Stimulated activated effector memory CD8-positive, alpha-beta T cell treated with anti-CD3 and anti-CD28 coated beads, Interleukin-12 subunit alpha, Interleukin-12 subunit beta, amount 100 ng/mL, for 72 hours (primary cell): ENCODE results near the gene ACOXL.
"Not testable (repeated sequence)": the region's sequence is repeated elsewhere in the genome, so short reads cannot be mapped to it uniquely, and the experiment has no call there.

Experiments
- ATAC-seq: fragments of 150-1000 bp; cut with Tn5 transposase; 2 replicates; pipeline ENCODE4 v1.10.0; 2021
- DNase-seq, 2 donors: peaks; one replicate each; pipeline ENCODE4 v3.0.0; 2021 to 2022; ENCODE audit warnings: low spot score in 2 of 2
- H3K27ac Mint-ChIP-seq: one replicate; pipeline ENCODE4 v1.8.0; 2022; ENCODE audit warnings: mild to moderate bottlenecking, mixed read lengths
- H3K36me3 Mint-ChIP-seq: one replicate; pipeline ENCODE4 v1.8.0; 2022; ENCODE audit warnings: mild to moderate bottlenecking, mixed read lengths
- H3K4me1 Mint-ChIP-seq: one replicate; pipeline ENCODE4 v1.8.0; 2022; ENCODE audit warnings: mixed read lengths
- H3K4me3 Mint-ChIP-seq: one replicate; pipeline ENCODE4 v1.8.0; 2022; ENCODE audit warnings: mild to moderate bottlenecking, mixed read lengths
- H3K9me3 Mint-ChIP-seq: one replicate; pipeline ENCODE4 v1.8.0; 2022; ENCODE audit warnings: mixed read lengths

ACOXL gene

DNA sequence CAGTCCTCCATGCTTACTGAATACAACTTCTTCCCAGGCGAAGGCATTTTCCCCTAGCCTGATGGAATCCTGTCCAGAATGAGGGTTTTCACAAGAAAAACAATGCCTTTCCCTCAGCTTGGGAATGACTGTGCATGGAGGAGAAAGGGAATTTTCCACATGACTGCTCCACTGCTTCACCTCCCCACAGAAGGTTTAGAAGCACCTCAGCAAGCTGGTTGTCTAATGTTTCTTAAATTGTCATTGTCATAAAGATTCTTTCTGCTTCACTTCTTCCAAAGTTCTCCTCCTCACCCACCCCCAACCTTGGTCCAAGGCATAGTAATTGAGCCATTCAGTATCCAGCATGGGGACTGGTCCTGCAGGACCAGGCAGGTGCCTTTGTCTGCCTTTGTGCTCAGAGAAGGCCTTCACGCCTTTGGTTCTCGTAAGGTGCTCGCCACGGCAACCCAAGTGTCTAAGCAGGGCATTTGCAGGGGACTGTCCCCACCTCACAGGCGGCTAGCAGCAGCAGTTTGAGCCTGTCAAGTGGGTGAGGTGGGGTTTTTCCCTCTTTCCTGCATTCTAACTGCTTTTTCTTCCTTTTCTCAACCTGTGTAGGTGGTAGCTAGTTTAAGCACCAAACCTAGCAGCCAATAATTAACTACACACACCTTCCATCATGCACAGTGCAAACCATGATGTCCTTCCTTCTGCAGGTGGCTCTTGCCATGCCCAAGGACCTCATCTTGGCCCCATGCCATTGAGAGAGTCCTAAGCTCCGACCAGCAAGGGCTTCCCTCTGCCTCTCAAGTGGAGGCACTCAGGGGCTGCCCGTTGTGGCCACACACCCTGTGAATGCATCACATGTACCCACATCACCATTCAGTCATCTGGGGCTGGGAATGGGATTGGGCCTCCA lies 322.7 kb downstream of the ACOXL start:
- H3K9me3 Mint-ChIP-seq: peaks cover 4% of the 10 kb centered on the region
- DNase-seq (peak in 1 of 2 donors; percentile 25), ATAC-seq (peak; percentile 90)
- H3K4me1 Mint-ChIP-seq: peaks cover 39% of the 10 kb centered on the region
- peak overlapping the region; percentile 14 for H3K27ac Mint-ChIP-seq
- peaks cover 2% of the 10 kb centered on the region for H3K36me3 Mint-ChIP-seq
- H3K4me3 Mint-ChIP-seq: no peak overlapping the region

DNA sequence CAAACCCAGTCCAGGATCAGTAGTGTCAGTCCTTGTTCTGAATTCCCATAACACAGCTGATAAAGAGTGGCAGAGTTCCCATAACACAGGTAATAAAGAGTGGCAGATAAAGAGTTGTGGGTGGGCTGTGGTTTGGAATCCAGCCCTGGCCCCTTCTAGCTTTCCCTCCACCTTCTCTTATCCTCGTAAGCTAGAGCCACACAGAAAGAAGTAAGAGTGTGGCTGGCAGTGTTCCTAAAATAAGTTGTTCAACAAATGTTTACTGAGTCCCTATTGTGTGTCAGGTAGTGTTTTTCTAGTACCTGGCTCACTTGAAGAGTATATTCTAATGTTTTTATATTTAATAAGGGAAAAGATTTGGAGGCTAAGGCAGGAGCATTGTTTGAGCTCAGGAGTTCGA lies 323.4 kb downstream of the ACOXL start:
- Mint-ChIP-seq H3K9me3 (peaks cover 6% of the 10 kb centered on the region), H3K4me3 (no peak overlapping the region), H3K27ac (no peak overlapping the region), H3K4me1 (peaks cover 32% of the 10 kb centered on the region), H3K36me3 (no peaks in the 10 kb centered on the region)
- no peak for ATAC-seq
- no peak for DNase-seq

- H3K36me3 Mint-ChIP-seq: no peaks in the 10 kb centered on the region
- DNase-seq (no peak), ATAC-seq (no peak)
- peaks cover 12% of the 10 kb centered on the region for H3K9me3 Mint-ChIP-seq
- H3K4me1 Mint-ChIP-seq: peaks cover 19% of the 10 kb centered on the region
- no peak overlapping the region for H3K4me3 Mint-ChIP-seq
- no peak overlapping the region for H3K27ac Mint-ChIP-seq
Measured at GRCh38 chr2:111057045-111057444, 324.7 kb downstream of the ACOXL start.

DNA sequence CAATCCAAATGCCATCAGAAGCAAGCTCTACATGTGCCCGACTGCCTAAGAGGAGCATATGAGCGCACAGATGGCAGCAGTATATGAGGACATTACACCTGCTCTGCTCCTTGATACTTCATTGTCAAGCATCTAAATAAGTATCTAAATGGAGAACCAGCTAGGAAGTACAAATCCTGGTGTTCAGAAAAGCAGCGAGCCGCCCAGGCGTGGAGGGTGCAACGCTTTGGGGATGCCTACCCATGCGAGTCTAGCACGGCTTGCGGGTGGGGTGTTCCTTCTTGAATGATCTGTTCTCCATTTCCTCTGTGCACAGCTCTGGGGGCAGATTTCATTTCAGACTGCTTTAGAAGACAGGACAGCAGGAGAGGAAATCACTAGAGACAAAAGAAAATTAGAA lies 325.3 kb downstream of the ACOXL start:
- ATAC-seq: no peak
- Mint-ChIP-seq H3K36me3 (no peaks in the 10 kb centered on the region), H3K4me3 (no peak overlapping the region)

GRCh38 chr2:111058264-111058663 lies 325.9 kb downstream of the ACOXL start:
- DNase-seq: no peak

More for the DNA sequence above, 325.3 kb downstream of the ACOXL start:
- Mint-ChIP-seq H3K4me1 (peaks cover 19% of the 10 kb centered on the region), H3K27ac (no peak overlapping the region), H3K9me3 (peaks cover 12% of the 10 kb centered on the region)
- DNase-seq: no peak

GRCh38 chr2:111061191-111061590 lies 328.8 kb downstream of the ACOXL start:
- DNase-seq (no peak), ATAC-seq (no peak)
- H3K4me1 Mint-ChIP-seq: peaks cover 11% of the 10 kb centered on the region
- no peak overlapping the region for H3K4me3 Mint-ChIP-seq
- peaks cover 14% of the 10 kb centered on the region for H3K9me3 Mint-ChIP-seq
- H3K27ac Mint-ChIP-seq: no peak overlapping the region
- H3K36me3 Mint-ChIP-seq: no peaks in the 10 kb centered on the region

More at GRCh38 chr2:111058264-111058663, 325.9 kb downstream of the ACOXL start:
- Mint-ChIP-seq H3K4me1 (peaks cover 19% of the 10 kb centered on the region), H3K4me3 (no peak overlapping the region), H3K9me3 (peaks cover 12% of the 10 kb centered on the region), H3K36me3 (no peaks in the 10 kb centered on the region), H3K27ac (no peak overlapping the region)
- ATAC-seq: no peak

DNA sequence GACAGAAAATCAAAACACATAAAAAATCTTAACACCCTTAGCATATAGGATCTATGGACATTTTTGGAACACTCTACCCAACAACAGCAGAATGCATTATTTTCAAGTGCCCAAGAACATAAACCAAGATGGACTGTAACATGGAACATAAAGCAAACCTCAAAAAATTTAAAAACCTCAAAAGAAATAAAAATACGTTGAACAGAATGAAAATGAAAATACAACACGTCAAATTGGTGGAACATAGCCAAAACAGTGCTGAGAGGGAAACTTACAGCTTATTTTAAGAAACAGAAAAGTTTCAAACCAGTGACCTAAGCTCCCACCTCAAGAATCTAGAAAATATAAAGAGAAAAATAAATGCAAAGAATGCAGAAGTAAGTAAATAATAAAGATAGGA lies 330.0 kb downstream of the ACOXL start:
- Mint-ChIP-seq H3K9me3 (peaks cover 14% of the 10 kb centered on the region), H3K4me1 (peaks cover 14% of the 10 kb centered on the region), H3K27ac (no peak overlapping the region), H3K4me3 (no peak overlapping the region), H3K36me3 (no peaks in the 10 kb centered on the region)
- no peak for ATAC-seq
- no peak for DNase-seq

GRCh38 chr2:111066062-111066593 lies 333.8 kb downstream of the ACOXL start:
- DNase-seq (no peak), ATAC-seq (no peak)
- no peaks in the 10 kb centered on the region for H3K36me3 Mint-ChIP-seq
- H3K27ac Mint-ChIP-seq: no peak overlapping the region
- no peak overlapping the region for H3K4me3 Mint-ChIP-seq
- H3K9me3 Mint-ChIP-seq: peaks cover 4% of the 10 kb centered on the region
- peaks cover 14% of the 10 kb centered on the region for H3K4me1 Mint-ChIP-seq

DNA sequence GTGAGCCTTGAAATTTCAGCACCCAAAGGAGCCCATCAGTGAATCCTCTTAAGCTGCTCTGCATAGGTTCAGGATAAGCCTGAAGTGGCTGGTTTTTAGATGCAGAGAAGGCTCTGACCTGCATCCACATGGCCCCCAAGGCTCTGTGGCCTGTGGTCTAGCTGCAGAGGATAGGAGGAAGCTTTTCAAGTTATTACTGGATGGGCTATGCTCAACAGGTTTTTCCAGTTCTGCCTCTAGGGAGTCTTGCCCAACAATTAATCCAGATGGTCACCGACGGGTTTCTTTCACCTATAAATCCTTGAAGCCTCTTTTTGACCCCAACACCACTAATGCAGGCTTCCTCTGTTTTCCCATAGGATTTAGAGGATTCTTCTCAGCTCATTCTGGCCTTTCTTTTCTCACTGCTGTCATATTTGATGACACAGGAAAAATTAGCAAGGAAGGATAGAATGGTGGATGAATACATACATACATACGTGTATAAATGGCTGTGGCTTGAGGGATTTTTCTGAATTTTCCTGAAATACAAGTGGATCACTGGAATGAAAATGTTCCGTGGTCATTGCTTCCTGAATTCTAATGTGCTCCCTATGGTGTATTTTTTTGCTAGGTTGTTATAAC lies 336.2 kb downstream of the ACOXL start:
- peaks cover 2% of the 10 kb centered on the region for H3K9me3 Mint-ChIP-seq
- H3K27ac Mint-ChIP-seq: no peak overlapping the region
- no peaks in the 10 kb centered on the region for H3K36me3 Mint-ChIP-seq
- no peak for ATAC-seq
- no peak overlapping the region for H3K4me3 Mint-ChIP-seq
- peaks cover 14% of the 10 kb centered on the region for H3K4me1 Mint-ChIP-seq
- no peak for DNase-seq

DNA sequence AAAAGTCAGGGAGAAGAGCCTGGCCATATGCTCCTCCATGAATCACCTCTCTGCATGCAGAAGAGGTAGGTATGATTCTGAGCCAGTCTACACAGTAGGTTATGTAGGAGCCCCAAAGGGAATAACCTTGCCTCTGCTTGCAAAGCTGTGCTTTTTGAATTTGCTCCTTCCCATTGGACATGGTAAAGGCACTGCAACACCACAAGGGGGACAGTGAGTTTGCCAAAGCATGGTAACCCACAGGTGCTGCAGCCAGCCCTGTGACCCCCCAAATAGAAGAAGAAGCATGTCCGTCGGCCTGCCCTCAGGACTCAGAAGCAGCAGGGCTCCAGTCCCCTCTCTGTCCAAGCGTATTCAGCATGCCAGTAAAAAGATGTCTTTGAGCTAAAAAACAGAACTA lies 337.3 kb downstream of the ACOXL start:
- DNase-seq: no peak
- H3K9me3 Mint-ChIP-seq: no peaks in the 10 kb centered on the region
- H3K27ac Mint-ChIP-seq: no peak overlapping the region
- no peak for ATAC-seq
- peaks cover 14% of the 10 kb centered on the region for H3K4me1 Mint-ChIP-seq
- H3K36me3 Mint-ChIP-seq: no peaks in the 10 kb centered on the region
- H3K4me3 Mint-ChIP-seq: no peak overlapping the region

DNA sequence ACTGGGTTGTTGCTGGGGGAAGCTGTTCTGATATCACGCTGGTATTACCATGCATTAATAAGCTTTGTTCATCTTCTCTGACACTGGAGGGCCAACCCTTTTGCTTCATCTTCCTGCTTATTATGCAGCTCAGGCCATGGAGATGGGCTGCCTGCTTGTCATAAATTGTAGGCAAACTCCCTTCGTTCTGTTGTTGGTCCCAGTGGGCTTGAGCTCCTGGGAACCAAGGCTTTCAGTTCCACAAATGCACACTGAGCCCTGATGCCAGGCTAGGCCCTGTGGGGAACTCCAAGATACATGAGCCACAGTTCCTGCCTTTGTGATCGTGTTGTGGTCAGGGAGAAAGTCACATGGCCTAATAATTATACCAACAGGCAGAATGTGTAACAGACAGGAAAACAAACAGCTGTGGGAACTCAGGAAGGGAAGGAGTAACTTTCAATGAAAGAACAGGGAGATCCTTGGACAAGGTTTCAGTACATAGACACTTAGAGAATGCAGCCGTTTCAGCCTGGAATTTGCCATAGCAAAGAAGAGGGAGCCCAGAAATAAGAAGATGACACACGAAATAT lies 339.3 kb downstream of the ACOXL start:
- ATAC-seq (no peak), DNase-seq (no peak)
- Mint-ChIP-seq H3K4me3 (no peak overlapping the region), H3K4me1 (no peaks in the 10 kb centered on the region), H3K27ac (no peak overlapping the region), H3K9me3 (peaks cover 13% of the 10 kb centered on the region), H3K36me3 (no peaks in the 10 kb centered on the region)

GRCh38 chr2:111072220-111072871 lies 340.0 kb downstream of the ACOXL start:
- Mint-ChIP-seq H3K4me3 (no peak overlapping the region), H3K27ac (no peak overlapping the region), H3K4me1 (no peaks in the 10 kb centered on the region), H3K9me3 (peaks cover 15% of the 10 kb centered on the region), H3K36me3 (no peaks in the 10 kb centered on the region)
- ATAC-seq (no peak), DNase-seq (no peak)

GRCh38 chr2:111082659-111083058 lies 350.3 kb downstream of the ACOXL start:
- ATAC-seq, H3K27ac Mint-ChIP-seq, H3K4me1 Mint-ChIP-seq, H3K9me3 Mint-ChIP-seq, H3K36me3 Mint-ChIP-seq, DNase-seq, H3K4me3 Mint-ChIP-seq: not testable (repeated sequence)

GRCh38 chr2:111091811-111092211 lies 359.4 kb downstream of the ACOXL start:
- ATAC-seq (peak; percentile 99), DNase-seq (no peak)
- Mint-ChIP-seq H3K4me3 (no peak overlapping the region), H3K4me1 (peaks cover 14% of the 10 kb centered on the region), H3K9me3 (no peaks in the 10 kb centered on the region), H3K27ac (no peak overlapping the region), H3K36me3 (no peaks in the 10 kb centered on the region)

GRCh38 chr2:111094691-111095090 lies 362.3 kb downstream of the ACOXL start:
- DNase-seq (no peak), ATAC-seq (no peak)
- Mint-ChIP-seq H3K36me3 (no peaks in the 10 kb centered on the region), H3K4me3 (no peak overlapping the region), H3K27ac (no peak overlapping the region), H3K9me3 (no peaks in the 10 kb centered on the region), H3K4me1 (peaks cover 15% of the 10 kb centered on the region)
